ENCODE measurements around the gene RASA2. TPM values are rescaled to one million over a fixed set of nuclear protein-coding genes. Genes with fewer than 3 reads are reported as not detected.
"Not testable (repeated sequence)": the region's sequence is repeated elsewhere in the genome, so short reads cannot be mapped to it uniquely, and the experiment has no call there.

Gene RASA2
- total RNA-seq, 2 donors from 2014 or later, result 3.3 to 5.1 TPM

GRCh38 chr3:141489203-141489602 is 2.4 kb downstream of the RASA2 start:
- no peaks in the 10 kb centered on the region for H3K36me3 ChIP-seq
- peaks cover 0 to 18% of the 10 kb centered on the region in 2 donors for H3K4me1 ChIP-seq
- no peak for TF ChIP-seq CTCF (IDR thresholded peaks at IDR 0.05)
- no peaks in the 10 kb centered on the region for H3K9me3 ChIP-seq
- H3K27me3 ChIP-seq, result no peaks in the 10 kb centered on the region
- H3K4me3 ChIP-seq, result no peak overlapping the region
- no peak overlapping the region for H3K27ac ChIP-seq
- no peak for DNase-seq (ENCODE audit: low spot score)

DNA sequence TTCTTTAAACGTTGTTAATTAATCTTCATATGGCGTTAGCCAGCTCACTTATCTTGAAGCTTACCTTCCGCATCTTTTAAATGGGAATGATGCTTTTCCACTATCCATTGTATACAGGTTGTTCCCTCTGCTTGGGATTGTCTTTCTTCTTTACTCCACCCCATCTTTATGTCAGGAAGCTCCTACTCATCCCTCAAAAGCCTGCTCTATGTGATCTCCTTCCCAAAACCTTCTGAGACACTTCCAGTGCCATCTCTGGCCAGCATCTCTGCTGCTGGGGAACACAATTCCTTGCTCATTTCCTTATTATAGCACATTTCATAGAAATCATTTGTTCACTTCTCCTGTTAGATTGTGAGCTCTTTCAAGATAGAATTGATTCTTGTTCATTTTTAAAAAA is 4.3 kb downstream of the RASA2 start:
- H3K4me1 ChIP-seq, result peaks cover 0 to 13% of the 10 kb centered on the region in 2 donors
- H3K36me3 ChIP-seq, result no peaks in the 10 kb centered on the region
- H3K9me3 ChIP-seq, result no peaks in the 10 kb centered on the region
- H3K27ac ChIP-seq, result no peak overlapping the region
- TF ChIP-seq CTCF (IDR thresholded peaks at IDR 0.05), result no peak
- H3K27me3 ChIP-seq, result no peaks in the 10 kb centered on the region
- no peak for DNase-seq (ENCODE audit: low spot score)
- no peak overlapping the region for H3K4me3 ChIP-seq

DNA sequence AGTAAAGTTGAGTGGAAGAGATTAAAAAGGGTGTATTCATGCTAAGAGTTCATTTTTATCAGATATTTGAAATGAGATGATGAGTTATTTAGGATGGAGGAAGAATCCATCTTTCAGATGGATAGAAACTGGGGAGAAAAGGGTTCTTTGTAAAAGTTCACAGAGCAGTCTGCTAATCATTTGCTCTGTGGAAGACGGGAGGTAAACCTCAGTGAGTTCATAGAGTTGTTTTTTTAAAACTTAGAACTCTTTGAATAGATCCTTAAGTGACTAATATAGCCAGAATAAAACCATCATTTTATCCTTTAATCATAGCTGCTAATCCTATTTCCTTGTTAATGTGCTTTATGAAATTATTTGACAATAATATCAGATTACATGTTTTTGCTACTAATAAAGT is 5.1 kb downstream of the RASA2 start:
- no peak for TF ChIP-seq CTCF (IDR thresholded peaks at IDR 0.05)
- Histone ChIP-seq H3K4me3 (no peak overlapping the region), H3K9me3 (no peaks in the 10 kb centered on the region), H3K4me1 (peaks cover 0 to 7% of the 10 kb centered on the region in 2 donors), H3K27ac (no peak overlapping the region), H3K27me3 (no peaks in the 10 kb centered on the region), H3K36me3 (no peaks in the 10 kb centered on the region)
- DNase-seq (ENCODE audit: low spot score), result no peak

DNA sequence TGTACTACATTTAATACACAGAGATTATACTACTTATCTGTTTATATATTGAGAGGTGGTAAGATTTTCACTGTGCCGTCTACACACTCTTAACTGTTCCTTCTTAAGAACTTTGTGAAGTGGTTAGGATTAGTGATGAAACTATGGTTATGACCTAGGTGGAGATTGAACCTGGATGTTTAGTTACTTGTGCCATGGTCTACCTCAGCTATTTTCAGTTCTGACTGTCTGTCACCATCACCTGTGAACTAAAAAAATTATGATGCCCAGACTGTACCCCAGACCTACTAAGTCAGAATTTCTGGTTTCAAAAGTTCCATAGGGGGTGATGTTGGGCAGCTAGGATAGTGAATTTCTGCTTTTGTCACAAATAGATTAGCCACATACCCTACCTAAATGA is 6.4 kb downstream of the RASA2 start:
- no peak for DNase-seq (ENCODE audit: low spot score)
- Histone ChIP-seq H3K36me3 (no peaks in the 10 kb centered on the region), H3K27me3 (no peaks in the 10 kb centered on the region), H3K4me1 (peaks cover 0 to 2% of the 10 kb centered on the region in 2 donors), H3K4me3 (no peak overlapping the region), H3K9me3 (no peaks in the 10 kb centered on the region), H3K27ac (no peak overlapping the region)
- no peak for TF ChIP-seq CTCF (IDR thresholded peaks at IDR 0.05)

DNA sequence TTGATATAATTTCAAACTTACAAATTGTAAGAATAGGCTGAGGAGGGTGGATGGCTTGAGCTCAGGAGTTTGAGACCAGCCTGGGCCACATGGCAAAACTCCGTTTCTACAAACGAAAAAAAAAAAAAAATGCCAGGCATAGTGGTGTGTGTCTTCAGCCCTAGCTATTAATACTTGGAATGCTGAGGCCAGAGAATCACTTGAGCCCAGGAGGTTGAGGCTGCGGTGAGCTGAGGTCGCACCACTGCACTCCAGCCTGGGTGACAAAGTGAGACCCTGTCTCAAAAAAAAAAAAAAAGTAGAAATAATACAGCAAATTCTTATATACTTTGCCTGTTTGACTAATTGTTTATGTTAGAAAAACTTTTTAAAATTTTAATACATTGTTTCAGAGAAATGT is 10.8 kb downstream of the RASA2 start:
- H3K4me3 ChIP-seq; DNase-seq (ENCODE audit: low spot score): not testable (repeated sequence)
- peaks cover 0 to 12% of the 10 kb centered on the region in 2 donors for H3K4me1 ChIP-seq

GRCh38 chr3:141498598-141499223 is 11.9 kb downstream of the RASA2 start:
- no peaks in the 10 kb centered on the region for H3K27me3 ChIP-seq
- no peaks in the 10 kb centered on the region for H3K36me3 ChIP-seq
- DNase-seq (ENCODE audit: low spot score), result no peak
- peaks cover 0 to 12% of the 10 kb centered on the region in 2 donors for H3K4me1 ChIP-seq
- no peak overlapping the region for H3K4me3 ChIP-seq
- TF ChIP-seq CTCF (IDR thresholded peaks at IDR 0.05), result no peak
- no peaks in the 10 kb centered on the region for H3K9me3 ChIP-seq
- H3K27ac ChIP-seq, result no peak overlapping the region

More for the DNA sequence above, 10.8 kb downstream of the RASA2 start:
- H3K27ac ChIP-seq, H3K36me3 ChIP-seq, H3K27me3 ChIP-seq, H3K9me3 ChIP-seq: not testable (repeated sequence)

Data from right atrium auricular region (tissue), 2 donors.